GM12878 (cell line): ENCODE data around the gene SLAMF1. TPM values are rescaled to one million over a fixed set of nuclear protein-coding genes. Genes with fewer than 3 reads are reported as not detected.

Source experiments
- ATAC-seq: fragments of 200-7000 bp; cut with Tn5 transposase; 3 replicates; pipeline ENCODE4 v1.9.1; 2020; ENCODE audit warnings: mild to moderate bottlenecking, moderate library complexity
- BruUV-seq: library from RNA; stranded (reverse); fragments of 400-500 nt; replicated peaks from 2 replicates; lab custom pipeline; 2021; lab: Mats Ljungman, UMichigan
- CTCF ChIA-PET: fragments of 300-600 bp; sonication (Branson Sonifier 250); formaldehyde crosslinking; extraction: SDS; loops from one replicate; lab custom pipeline; 2021; ENCODE audit warnings: inconsistent platforms; lab: Yijun Ruan, JAX
- POLR2A ChIA-PET: fragments of 350-600 bp; formaldehyde crosslinking; extraction: SDS; loops from one replicate; lab custom pipeline; 2021; ENCODE audit warnings: inconsistent platforms; lab: Charles Lee
- RAD21 ChIA-PET: fragments of 300-600 bp; sonication (Branson Sonifier 250); formaldehyde crosslinking; loops from one replicate; lab custom pipeline; 2023; ENCODE audit warnings: antibody characterized with exemption; ENCODE audit not compliant: unreplicated experiment; lab: Charles Lee
- SMC1A ChIA-PET: fragments of 300-600 bp; sonication (Branson Sonifier 250); formaldehyde crosslinking; loops from one replicate; lab custom pipeline; 2023; ENCODE audit not compliant: unreplicated experiment, uncharacterized antibody; lab: Charles Lee
- DNase-seq: peaks from one replicate; pipeline ENCODE4 v3.0.0-alpha.2; 2011; ENCODE audit warnings: low read depth, low spot score
- FAIRE-seq: peaks from 3 replicates; lab custom pipeline; 2011; peaks lifted over from hg19 to GRCh38; lab: Jason Lieb, UNC
- H2AFZ ChIP-seq: 2 replicates; pipeline ENCODE4 v1.6.0; 2011; ENCODE audit warnings: low read depth, low read length, control low read depth; ENCODE audit not compliant: control insufficient read depth
- H3K27ac ChIP-seq: 2 replicates; pipeline ENCODE4 v1.5.1; 2011; ENCODE audit warnings: control low read depth; ENCODE audit not compliant: control insufficient read depth, insufficient read depth
- H3K27me3 ChIP-seq, 2 experiments: replicated peaks in 1 of 2; 2 replicates each; pipeline versions ENCODE4 v1.6.0 to v1.6.1; 2011; ENCODE audit warnings: low read length in 1 of 2; ENCODE audit not compliant: control insufficient read depth in 2 of 2, insufficient read depth in 2 of 2
- H3K36me3 ChIP-seq, 2 experiments: 2 replicates each; pipeline ENCODE4 v1.5.1; 2011; ENCODE audit warnings: low read length in 1 of 2; ENCODE audit not compliant: control insufficient read depth in 2 of 2, insufficient read depth in 2 of 2
- H3K4me1 ChIP-seq: 2 replicates; pipeline ENCODE4 v1.6.1; 2011; ENCODE audit warnings: mild to moderate bottlenecking, low read length, moderate library complexity, mixed read lengths; ENCODE audit not compliant: control insufficient read depth, insufficient read depth
- H3K4me2 ChIP-seq: 2 replicates; pipeline ENCODE4 v1.6.0; 2011; ENCODE audit warnings: control low read depth; ENCODE audit not compliant: control insufficient read depth, insufficient read depth
- H3K4me3 ChIP-seq: fragments of 200-600 bp; sonication (generic); 2 replicates; pipeline ENCODE4 v1.5.1; 2016
- H3K79me2 ChIP-seq: 2 replicates; pipeline ENCODE4 v1.6.0; 2011; ENCODE audit warnings: low read length; ENCODE audit not compliant: control insufficient read depth, insufficient read depth
- H3K9ac ChIP-seq: 2 replicates; pipeline ENCODE4 v1.8.0; 2011; ENCODE audit warnings: low read length, control low read depth, mixed read lengths; ENCODE audit not compliant: control insufficient read depth, insufficient read depth
- H3K9me3 ChIP-seq: replicated peaks from 3 replicates; pipeline ENCODE4 v1.5.1; 2011; ENCODE audit warnings: mild to moderate bottlenecking, low read length; ENCODE audit not compliant: control insufficient read depth, insufficient read depth
- H4K20me1 ChIP-seq: 2 replicates; pipeline ENCODE4 v1.6.0; 2011; ENCODE audit not compliant: control insufficient read depth, insufficient read depth
- PML ChIP-seq: IDR thresholded peaks from 2 replicates; pipeline ENCODE4 v1.6.1; 2012; ENCODE audit warnings: low read length, inconsistent platforms
- TCF12 ChIP-seq: IDR thresholded peaks from 2 replicates; pipeline ENCODE4 v1.6.1; 2011; ENCODE audit warnings: low read depth, mild to moderate bottlenecking, low read length
- WGBS: methylation state at CpG from one replicate; pipeline ENCODE4 v1.1.6; 2016; ENCODE audit warnings: low lambda C conversion rate; ENCODE audit not compliant: insufficient replicate concordance, insufficient coverage; ENCODE audit errors: missing lambda C conversion rate; 5-methylcytosine and 5-hydroxymethylcytosine counted together
- in situ Hi-C: fragments of 300-500 bp; cut with MboI; formaldehyde crosslinking; loops from 9 replicates; pipeline ENCODE4 v1.14.3; 2018; ENCODE audit warnings: mixed read lengths
- intact Hi-C: fragments of 100-400 bp; cut with micrococcal nuclease; formaldehyde crosslinking; loops from one replicate; pipeline ENCODE4 v1.14.2; 2022; ENCODE audit not compliant: unreplicated experiment
- polyA plus RNA-seq, 11 experiments: library from polyadenylated mRNA; depleted of rRNA in 4 of 11; unstranded in 6 of 11; stranded (reverse) in 5 of 11; fragments of >200 nt; fragmentation: Nextera tagmentation in 4 of 11; fragmentation: Illumina TruSeq in 1 of 11; extraction: Ambion mirVana in 4 of 11; extraction: Trizol in 1 of 11; gene quantifications; 1 replicate in 1 of 11; 2 replicates in 10 of 11; pipeline versions ENCODE4 v1.2.1 to v1.2.3, GENCODE V29; 2011 to 2016; ENCODE audit warnings: inconsistent platforms in 2 of 11, missing spikeins in 2 of 11, low read depth in 1 of 11
- total RNA-seq, 4 experiments: library from RNA; depleted of rRNA in 3 of 4; stranded (reverse); fragments of >200 nt in 3 of 4; fragmentation: Illumina TruSeq in 1 of 4; extraction: Trizol in 1 of 4; gene quantifications; 2 replicates each; pipeline versions ENCODE4 v1.2.1 to v1.2.3, GENCODE V29; 2013 to 2021
- TF ChIP-seq, protein P1 (sequence below): fragments of 450-650 bp; IDR thresholded peaks from 2 replicates; pipeline ENCODE4 v1.6.1; 2017; ENCODE audit warnings: borderline replicate concordance

SLAMF1 gene
- total and polyA plus RNA-seq, 10 of the 15 experiments (the other 5 are each of a cell fraction or from before 2014, with no cell fraction given) = 87.3 to 260 (median 131) TPM

DNA sequence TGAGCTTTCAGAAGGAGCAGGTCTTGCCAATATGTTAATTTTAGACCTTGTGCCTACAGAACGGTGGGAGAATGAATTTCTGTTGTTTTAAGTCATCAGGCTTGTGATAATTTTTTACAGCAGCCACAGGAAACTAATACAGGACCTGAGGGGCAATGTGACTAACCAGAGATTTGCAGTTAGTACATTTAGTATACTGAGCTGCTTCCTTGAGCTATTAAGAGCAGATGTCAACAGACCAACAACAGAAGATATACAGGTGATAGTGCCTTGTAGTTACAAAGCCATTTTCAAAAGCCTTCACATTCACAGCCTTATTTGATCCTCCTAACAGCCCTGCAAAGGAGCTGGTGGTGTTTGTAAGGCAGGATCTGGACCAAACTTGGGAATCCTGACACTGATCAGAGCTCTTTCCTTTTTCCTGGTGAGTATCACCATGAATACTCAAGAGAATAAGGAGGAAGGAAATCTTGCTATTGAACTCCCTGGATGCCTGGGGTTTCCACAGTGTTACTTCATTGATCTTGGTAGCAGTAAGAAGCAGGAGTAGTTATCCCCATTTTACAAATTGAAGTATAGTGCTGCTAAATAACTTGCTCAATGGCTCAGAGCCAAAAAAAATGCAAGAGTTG is 4.7 kb upstream of the SLAMF1 start:
- ATAC-seq (no peak), DNase-seq (no peak), FAIRE-seq (no peak)
- Histone ChIP-seq H3K79me2 (peaks cover 77% of the 10 kb centered on the region), H3K4me3 (no peak overlapping the region), H3K4me2 (peak overlapping the region; percentile 65; the same call in 1 of the 2 replicates), H4K20me1 (no peaks in the 10 kb centered on the region), H3K9me3 (no peaks in the 10 kb centered on the region; the same call in 2 of the 3 replicates), H3K9ac (no peak overlapping the region), H3K27me3 (no peaks in the 10 kb centered on the region), H2AFZ (no peak overlapping the region), H3K27ac (peak overlapping the region; percentile 75), H3K4me1 (peaks cover 46% of the 10 kb centered on the region), H3K36me3 (no peaks in the 10 kb centered on the region)
- ChIA-PET CTCF (interaction anchor here (0.6 to 2.5 kb wide), 9 partner anchors 9 to 213 kb away, joined by 3 to 14 read pairs (median 4); no protein-coding TSS in a partner anchor), POLR2A (interaction anchor here (0.9 to 9.0 kb wide), 9 partner anchors 12 to 56 kb away, joined by 3 to 61 read pairs (median 4); no protein-coding TSS in a partner anchor), SMC1A (interaction anchor here (0.9 to 12.3 kb wide), 9 partner anchors 8 to 144 kb away, joined by 3 to 259 read pairs (median 16); no protein-coding TSS in a partner anchor), RAD21 (interaction anchor here (0.7 to 10.9 kb wide), 9 partner anchors 11 to 117 kb away, joined by 3 to 194 read pairs (median 4); no protein-coding TSS in a partner anchor)
- TF ChIP-seq TCF12 (no peak), PML (no peak)
- TF ChIP-seq, protein P1, sequence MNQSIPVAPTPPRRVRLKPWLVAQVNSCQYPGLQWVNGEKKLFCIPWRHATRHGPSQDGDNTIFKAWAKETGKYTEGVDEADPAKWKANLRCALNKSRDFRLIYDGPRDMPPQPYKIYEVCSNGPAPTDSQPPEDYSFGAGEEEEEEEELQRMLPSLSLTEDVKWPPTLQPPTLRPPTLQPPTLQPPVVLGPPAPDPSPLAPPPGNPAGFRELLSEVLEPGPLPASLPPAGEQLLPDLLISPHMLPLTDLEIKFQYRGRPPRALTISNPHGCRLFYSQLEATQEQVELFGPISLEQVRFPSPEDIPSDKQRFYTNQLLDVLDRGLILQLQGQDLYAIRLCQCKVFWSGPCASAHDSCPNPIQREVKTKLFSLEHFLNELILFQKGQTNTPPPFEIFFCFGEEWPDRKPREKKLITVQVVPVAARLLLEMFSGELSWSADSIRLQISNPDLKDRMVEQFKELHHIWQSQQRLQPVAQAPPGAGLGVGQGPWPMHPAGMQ = no peak
- WGBS = 12% methylated on average over 1 of the region's 1 CpG
- no TSS peak for BruUV-seq
- in situ Hi-C loops (no loop called here), intact Hi-C loops (no loop called here)
